Calu3 (cell line): Measurements from ENCODE around the gene PARP9. TPM values are rescaled to one million over a fixed set of nuclear protein-coding genes. Genes with fewer than 3 reads are reported as not detected.

Experiments
- BruUV-seq: library from RNA; stranded (reverse); fragments of 400-500 nt; replicated peaks from 2 replicates; lab custom pipeline; 2021; lab: Mats Ljungman, UMichigan
- CTCF ChIA-PET: fragments of 300-600 bp; sonication (Branson Sonifier 250); formaldehyde crosslinking; loops from one replicate; lab custom pipeline; 2022; ENCODE audit warnings: antibody characterized with exemption; lab: Charles Lee
- DNase-seq: peaks from one replicate; pipeline ENCODE4 v3.0.0; 2022
- H3K27ac Mint-ChIP-seq: one replicate; pipeline ENCODE4 v1.8.0; 2022; ENCODE audit warnings: mixed read lengths; ENCODE audit not compliant: unreplicated experiment
- H3K27me3 Mint-ChIP-seq: one replicate; pipeline ENCODE4 v1.8.0; 2022; ENCODE audit warnings: mixed read lengths; ENCODE audit not compliant: unreplicated experiment
- H3K36me3 Mint-ChIP-seq: one replicate; pipeline ENCODE4 v1.8.0; 2022; ENCODE audit warnings: mild to moderate bottlenecking, moderate library complexity, mixed read lengths; ENCODE audit not compliant: insufficient read depth, unreplicated experiment
- H3K4me1 Mint-ChIP-seq: one replicate; pipeline ENCODE4 v1.8.0; 2022; ENCODE audit warnings: mild to moderate bottlenecking, low read depth, mixed read lengths; ENCODE audit not compliant: unreplicated experiment
- H3K4me3 Mint-ChIP-seq: one replicate; pipeline ENCODE4 v1.8.0; 2022; ENCODE audit warnings: mild to moderate bottlenecking, low read depth, moderate library complexity, mixed read lengths; ENCODE audit not compliant: unreplicated experiment
- H3K9me3 Mint-ChIP-seq: one replicate; pipeline ENCODE4 v1.8.0; 2022; ENCODE audit warnings: low read depth, mixed read lengths; ENCODE audit not compliant: unreplicated experiment
- CTCF ChIP-seq: fragments of 200-600 bp; IDR thresholded peaks from one replicate; pipeline ENCODE4 v1.8.0; 2022; ENCODE audit warnings: antibody characterized with exemption; ENCODE audit not compliant: unreplicated experiment
- intact Hi-C: fragments of 100-400 bp; cut with micrococcal nuclease; formaldehyde crosslinking; loops from one replicate; pipeline ENCODE4 v1.10.0; 2022; ENCODE audit not compliant: unreplicated experiment
- total RNA-seq: library from RNA; stranded (reverse); gene quantifications from 2 replicates; pipeline ENCODE4 v1.2.3, GENCODE V29; 2022

The PARP9 gene
- total RNA-seq, 1 experiment from 2014 or later = 71.2 TPM

- peaks cover 17% of the 10 kb centered on the region for H3K4me1 Mint-ChIP-seq
- intact Hi-C loops = no loop called here
- peaks cover 12% of the 10 kb centered on the region for H3K36me3 Mint-ChIP-seq
- no peak for TF ChIP-seq CTCF
- no peaks in the 10 kb centered on the region for H3K27me3 Mint-ChIP-seq
- H3K27ac Mint-ChIP-seq = no peak overlapping the region
- no TSS peak for BruUV-seq
- peak; percentile 12 for DNase-seq
- CTCF ChIA-PET = no interaction called here
- no peaks in the 10 kb centered on the region for H3K9me3 Mint-ChIP-seq
- no peak overlapping the region for H3K4me3 Mint-ChIP-seq
Observed at GRCh38 chr3:122484985-122485384, 79.1 kb downstream of the PARP9 start.

- Mint-ChIP-seq H3K27ac (no peak overlapping the region), H3K36me3 (peaks cover 7% of the 10 kb centered on the region), H3K9me3 (no peaks in the 10 kb centered on the region), H3K27me3 (no peaks in the 10 kb centered on the region), H3K4me1 (peaks cover 17% of the 10 kb centered on the region), H3K4me3 (no peak overlapping the region)
- no peak for TF ChIP-seq CTCF
- DNase-seq = no peak
- CTCF ChIA-PET = interaction anchor here (0.6 kb wide), 1 partner anchor 89 kb away, joined by 3 read pairs; no protein-coding TSS in a partner anchor
- intact Hi-C loops = no loop called here
- no TSS peak for BruUV-seq
Observed at GRCh38 chr3:122481390-122481789, 82.7 kb downstream of the PARP9 start.

Other genes with a start within 250 kb of the PARP9 start
- gene CSTA, start 239.1 kb downstream of the PARP9 start, total RNA-seq = not detected in 2 replicates
- 39.6 and 50.9 TPM in 2 replicates for gene MIX23, start 181.1 kb downstream of the PARP9 start, total RNA-seq
- gene FAM162A, start 180.1 kb downstream of the PARP9 start, total RNA-seq = 34.3 and 38.0 TPM in 2 replicates
- 7.2 and 7.9 TPM in 2 replicates for gene WDR5B, start 148.2 kb downstream of the PARP9 start, total RNA-seq
- gene KPNA1, start 49.4 kb downstream of the PARP9 start, total RNA-seq = 76.7 and 78.5 TPM in 2 replicates
- gene DTX3L, start within 50 bp of the PARP9 start, total RNA-seq = 73.9 and 121 TPM in 2 replicates
- 3.4 and 3.6 TPM in 2 replicates for gene PARP15, start 13.3 kb upstream of the PARP9 start, total RNA-seq
- 95.5 and 168 TPM in 2 replicates for gene PARP14, start 116.5 kb upstream of the PARP9 start, total RNA-seq
- gene HSPBAP1, start 229.5 kb upstream of the PARP9 start, total RNA-seq = 8.1 and 8.9 TPM in 2 replicates
- 15.0 and 16.1 TPM in 2 replicates for gene SLC49A4, start 230.8 kb upstream of the PARP9 start, total RNA-seq